Spleen (tissue), 7 donors: Measurements from ENCODE around the gene BAAT.

Experiments used
- CTCF ChIP-seq, 11 experiments: fragments of 200-600 bp in 7 of 11; fragments of 450-650 bp in 4 of 11; sonication (generic) in 4 of 11; IDR thresholded peaks in 8 of 11; conservative IDR thresholded peaks in 3 of 11; 1 replicate in 7 of 11; 2 replicates in 4 of 11; pipeline versions ENCODE4 v1.4.0 to v1.8.0; 2016 to 2021; ENCODE audit warnings: antibody characterized with exemption in 11 of 11, inconsistent platforms in 4 of 11, mild to moderate bottlenecking in 1 of 11
- POLR2A ChIP-seq, 3 donors: fragments of 450-650 bp; IDR thresholded peaks; one replicate each; pipeline ENCODE4 v1.5.1; 2017; ENCODE audit warnings: antibody characterized with exemption in 3 of 3, mild to moderate bottlenecking in 1 of 3
- POLR2AphosphoS5 ChIP-seq, 3 donors: sonication (generic); formaldehyde crosslinking; IDR thresholded peaks; one replicate each; pipeline ENCODE4 v1.5.1; 2017; ENCODE audit warnings: antibody characterized with exemption in 3 of 3
- donor health status: DM: no; HTN: no; CAD: no; lungs with moderate emphysema.
- donor health status: DM: no; HTN: no; CAD: no.
- donor health status: DM: no; HTN: no; CAD: no.

- TF ChIP-seq CTCF (IDR thresholded peaks at IDR 0.05 in 8 of 11, conservative IDR thresholded peaks at IDR 0.05 in 3 of 11) (no peak), POLR2AphosphoS5 (IDR thresholded peaks at IDR 0.05) (no peak), POLR2A (IDR thresholded peaks at IDR 0.05) (no peak)
Observed at GRCh38 chr9:101360647-101361046, 24.2 kb downstream of the BAAT start.
